Measurements from ENCODE around the gene CYP19A1.

Gene CYP19A1

DNA sequence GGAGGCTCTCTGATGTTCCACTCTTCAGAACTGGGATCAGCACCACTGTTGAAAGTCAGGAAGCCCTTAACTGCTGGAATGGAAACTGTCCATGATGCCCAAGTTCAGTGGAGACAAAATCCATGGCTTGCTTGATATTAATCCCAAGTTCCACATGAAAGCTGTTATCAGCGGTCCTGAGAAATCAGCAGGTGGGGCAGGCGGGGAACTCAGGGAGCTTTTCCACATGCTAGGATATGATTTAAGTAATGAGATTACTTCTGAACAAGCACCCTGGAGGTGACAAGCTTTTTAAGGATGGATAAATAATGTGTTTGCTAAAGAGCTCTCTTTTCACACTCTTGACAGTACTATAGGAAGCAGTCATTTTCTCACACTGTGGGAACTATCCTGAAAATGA, 82.9 kb downstream of the CYP19A1 start:
- TF ChIP-seq ZNF274 (IDR thresholded peaks at IDR 0.05; ENCODE audit: low read depth, low read length), result no peak
- no peak overlapping the region for H3K4me3 ChIP-seq (ENCODE audit: low read length)

- no peak for TF ChIP-seq ZNF274 (IDR thresholded peaks at IDR 0.05; ENCODE audit: low read depth, low read length)
- H3K4me3 ChIP-seq (ENCODE audit: low read length), result no peak overlapping the region
Measured at GRCh38 chr15:51253366-51253765, 85.0 kb downstream of the CYP19A1 start.

DNA sequence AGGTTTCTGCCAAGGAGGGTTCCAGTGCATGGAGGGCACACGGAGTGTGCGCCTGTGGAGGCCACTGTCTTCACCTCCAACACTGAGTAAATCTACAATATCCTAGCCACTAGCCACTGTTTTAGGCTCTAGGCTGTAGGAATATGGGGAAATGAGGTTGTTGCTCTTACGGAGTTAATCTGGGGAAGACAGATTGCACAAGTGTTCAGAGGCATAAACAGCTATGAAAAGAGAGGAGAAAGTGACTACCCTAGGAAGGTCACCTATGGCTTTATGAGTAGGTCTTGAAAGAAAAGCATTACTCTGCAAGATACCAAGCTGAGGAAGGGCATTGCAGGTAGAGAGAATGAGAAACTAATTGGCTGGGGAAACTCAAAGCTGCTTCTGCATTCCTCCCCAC, 85.7 kb downstream of the CYP19A1 start:
- no peak for TF ChIP-seq ZNF274 (IDR thresholded peaks at IDR 0.05; ENCODE audit: low read depth, low read length)

DNA sequence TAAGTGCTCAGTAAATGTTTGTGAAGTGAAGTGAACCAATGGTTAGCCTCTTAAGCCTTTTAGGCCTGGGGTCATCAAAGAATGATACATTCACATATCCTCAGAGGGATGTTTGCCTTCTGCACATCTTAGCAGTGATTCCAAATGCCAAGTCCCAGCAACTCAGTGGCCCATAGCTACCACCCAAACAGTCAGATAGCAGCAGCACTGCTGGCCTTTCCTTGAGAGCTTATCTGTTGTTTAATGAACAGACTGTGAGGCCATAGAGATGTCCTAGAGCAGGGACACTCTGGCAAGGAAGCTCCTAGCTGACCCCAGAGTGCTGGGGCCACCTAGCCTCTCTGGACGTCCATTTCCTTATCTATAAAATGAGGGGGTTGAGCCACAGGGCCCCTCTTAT, 86.8 kb downstream of the CYP19A1 start:
- no peak for TF ChIP-seq ZNF274 (IDR thresholded peaks at IDR 0.05; ENCODE audit: low read depth, low read length)

More for the DNA sequence above, 85.7 kb downstream of the CYP19A1 start:
- H3K4me3 ChIP-seq (ENCODE audit: low read length), result no peak overlapping the region

GRCh38 chr15:51250217-51251011, 88.0 kb downstream of the CYP19A1 start:
- H3K4me3 ChIP-seq (ENCODE audit: low read length), result no peak overlapping the region

More for the DNA sequence above, 86.8 kb downstream of the CYP19A1 start:
- no peak overlapping the region for H3K4me3 ChIP-seq (ENCODE audit: low read length)

GRCh38 chr15:51245628-51246027, 92.8 kb downstream of the CYP19A1 start:
- TF ChIP-seq ZNF274 (IDR thresholded peaks at IDR 0.05; ENCODE audit: low read depth, low read length), result no peak
- no peak overlapping the region for H3K4me3 ChIP-seq (ENCODE audit: low read length)

More at GRCh38 chr15:51250217-51251011, 88.0 kb downstream of the CYP19A1 start:
- TF ChIP-seq ZNF274 (IDR thresholded peaks at IDR 0.05; ENCODE audit: low read depth, low read length), result no peak

- no peak for TF ChIP-seq ZNF274 (IDR thresholded peaks at IDR 0.05; ENCODE audit: low read depth, low read length)
- H3K4me3 ChIP-seq (ENCODE audit: low read length), result no peak overlapping the region
Measured at GRCh38 chr15:51244423-51244869, 94.0 kb downstream of the CYP19A1 start.

DNA sequence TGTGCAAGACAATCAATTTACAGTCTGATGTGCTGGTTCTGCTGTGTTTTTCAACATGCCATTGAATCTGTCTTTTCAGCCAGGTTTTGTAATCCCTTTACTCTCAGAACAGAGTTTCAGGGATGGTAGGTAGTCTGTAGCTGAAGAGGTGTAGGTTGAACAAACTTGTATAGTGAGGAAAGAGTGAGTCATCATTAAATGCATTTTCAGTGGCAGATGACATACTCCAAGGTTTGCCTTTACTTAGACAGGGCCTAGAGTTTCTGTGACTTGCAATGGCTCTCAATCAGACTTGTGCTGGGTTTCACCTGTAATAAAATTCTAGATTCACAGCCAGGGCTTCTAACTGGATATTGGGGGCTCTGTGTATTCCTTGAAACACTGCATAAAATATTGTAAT, 94.6 kb downstream of the CYP19A1 start:
- no peak overlapping the region for H3K4me3 ChIP-seq (ENCODE audit: low read length)
- no peak for TF ChIP-seq ZNF274 (IDR thresholded peaks at IDR 0.05; ENCODE audit: low read depth, low read length)

DNA sequence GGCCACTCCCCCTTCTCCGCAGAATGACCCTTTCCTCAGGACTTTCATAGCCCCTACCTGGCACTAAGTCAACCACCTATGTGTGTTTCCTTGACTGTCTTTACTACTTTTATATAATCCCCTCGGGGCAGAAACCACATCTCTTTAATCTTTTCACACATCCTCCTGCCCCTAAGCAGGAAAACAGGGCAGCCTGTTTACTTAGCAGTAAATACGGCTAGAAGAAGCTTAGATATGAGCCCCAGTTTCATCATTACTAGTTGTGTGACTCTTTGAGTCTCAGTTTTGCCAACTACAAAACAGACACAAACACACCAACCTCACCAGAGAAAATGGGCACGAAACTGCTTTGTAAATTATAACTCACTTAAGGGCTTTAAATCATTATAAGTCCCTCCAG, 98.3 kb downstream of the CYP19A1 start:
- no peak overlapping the region for H3K4me3 ChIP-seq (ENCODE audit: low read length)
- no peak for TF ChIP-seq ZNF274 (IDR thresholded peaks at IDR 0.05; ENCODE audit: low read depth, low read length)

- H3K4me3 ChIP-seq (ENCODE audit: low read length), result no peak overlapping the region
- TF ChIP-seq ZNF274 (IDR thresholded peaks at IDR 0.05; ENCODE audit: low read depth, low read length), result no peak
Measured at GRCh38 chr15:51237816-51238215, 100.6 kb downstream of the CYP19A1 start.

- no peak for TF ChIP-seq ZNF274 (IDR thresholded peaks at IDR 0.05; ENCODE audit: low read depth, low read length)
- H3K4me3 ChIP-seq (ENCODE audit: low read length), result no peak overlapping the region
Measured at GRCh38 chr15:51234176-51234927, 104.0 kb downstream of the CYP19A1 start.

DNA sequence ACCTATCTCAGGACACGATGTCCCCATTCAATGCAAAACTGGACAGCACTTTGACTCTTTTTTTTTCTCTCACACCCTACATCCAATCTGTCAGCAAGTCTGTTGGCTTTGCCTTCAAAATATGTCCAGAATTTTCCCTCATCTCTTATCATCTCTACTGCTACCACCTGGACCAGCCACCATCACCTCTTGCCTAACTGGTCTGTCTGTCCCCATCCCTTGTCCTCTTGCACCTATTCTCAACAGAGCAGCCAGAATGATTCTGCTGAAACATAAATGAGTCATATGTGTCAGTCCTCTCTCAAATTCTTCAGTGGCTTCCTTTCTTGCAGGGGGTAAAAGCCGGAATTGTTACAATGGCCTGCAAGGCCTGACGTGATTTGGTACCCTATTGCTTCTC, 105.8 kb downstream of the CYP19A1 start:
- H3K4me3 ChIP-seq (ENCODE audit: low read length), result no peak overlapping the region
- no peak for TF ChIP-seq ZNF274 (IDR thresholded peaks at IDR 0.05; ENCODE audit: low read depth, low read length)

GRCh38 chr15:51229907-51230330, 108.5 kb downstream of the CYP19A1 start:
- no peak for TF ChIP-seq ZNF274 (IDR thresholded peaks at IDR 0.05; ENCODE audit: low read depth, low read length)

DNA sequence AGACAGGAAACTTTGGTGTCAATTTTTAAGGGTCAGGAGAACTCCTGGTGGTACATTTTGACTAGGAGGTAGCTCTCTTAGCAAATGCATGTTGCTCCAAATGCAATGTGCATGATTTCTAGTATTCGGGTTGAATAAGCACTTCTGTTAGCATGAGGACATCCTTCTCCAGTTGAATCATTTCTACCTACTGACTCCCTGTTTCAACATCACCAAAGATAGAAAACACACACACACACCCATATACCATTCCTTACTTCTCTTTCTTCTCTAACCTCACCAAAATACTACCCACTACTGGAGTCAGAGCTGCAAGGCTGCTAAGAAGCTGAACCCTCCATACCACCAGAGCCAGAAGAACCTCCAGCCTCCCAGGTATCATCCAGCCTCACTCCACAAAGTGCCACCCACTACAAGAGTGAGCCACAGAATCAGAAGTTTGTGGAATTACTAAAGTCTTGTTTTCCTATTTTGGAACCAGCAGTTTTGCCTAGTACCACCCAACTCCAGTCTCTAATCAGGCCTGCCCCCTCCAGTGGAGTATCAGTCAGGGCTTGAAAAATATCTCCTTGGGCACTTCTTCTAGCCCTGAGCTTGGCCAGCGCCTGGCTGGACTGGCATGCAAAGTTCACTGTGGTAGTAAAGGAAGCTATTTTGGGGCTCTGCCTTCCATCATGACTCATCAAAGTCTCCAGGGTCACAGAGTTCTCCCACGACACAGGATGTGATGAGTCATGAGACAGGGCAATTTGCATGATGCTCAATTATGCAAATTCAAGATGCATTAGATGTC, 110.3 kb downstream of the CYP19A1 start:
- H3K4me3 ChIP-seq (ENCODE audit: low read length), result no peak overlapping the region; the same call in 1 of the 2 replicates
- no peak for TF ChIP-seq ZNF274 (IDR thresholded peaks at IDR 0.05; ENCODE audit: low read depth, low read length)

More at GRCh38 chr15:51229907-51230330, 108.5 kb downstream of the CYP19A1 start:
- H3K4me3 ChIP-seq (ENCODE audit: low read length), result no peak overlapping the region
